T-helper 2 cell treated with Interferon-gamma antibody and Interleukin-4, amounts not matched to agents 100 ng/mL and 5 ng/mL, for 36 hours (primary cell): ENCODE data around the gene TNFRSF1A. TPM values are rescaled to one million over a fixed set of nuclear protein-coding genes. Genes with fewer than 3 reads are reported as not detected.
"Not testable (repeated sequence)": the region's sequence is repeated elsewhere in the genome, so short reads cannot be mapped to it uniquely, and the experiment has no call there.

Experiments used
- intact Hi-C: fragments of 100-400 bp; cut with micrococcal nuclease; formaldehyde crosslinking; loops from one replicate; pipeline ENCODE4 v1.15.1; 2023
- total RNA-seq: library from RNA; stranded (reverse); gene quantifications from 2 replicates; pipeline ENCODE4 v1.2.3, GENCODE V29; 2022

The TNFRSF1A gene
- total RNA-seq, 1 donor from 2014 or later = 47.2 TPM

DNA sequence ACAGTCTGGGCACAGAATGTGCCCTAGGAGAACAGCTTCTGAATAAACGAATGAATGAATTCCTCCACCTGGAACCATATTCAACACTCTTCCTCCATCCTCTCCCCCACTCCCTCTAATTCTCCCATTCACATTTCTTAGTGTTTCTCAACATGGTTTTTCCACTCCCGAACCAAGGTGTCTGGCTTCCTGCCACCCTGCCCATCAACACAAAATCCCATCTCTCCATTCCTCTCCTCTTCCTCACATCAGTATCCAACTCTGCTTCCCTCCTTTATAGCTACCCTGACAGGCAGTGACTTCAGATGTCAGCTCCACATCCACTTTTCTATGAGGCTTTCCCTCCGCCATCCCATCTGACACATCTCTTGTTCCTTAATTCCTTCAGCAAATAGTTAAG is 2.9 kb downstream of the TNFRSF1A start:
- intact Hi-C loops = no loop called here

DNA sequence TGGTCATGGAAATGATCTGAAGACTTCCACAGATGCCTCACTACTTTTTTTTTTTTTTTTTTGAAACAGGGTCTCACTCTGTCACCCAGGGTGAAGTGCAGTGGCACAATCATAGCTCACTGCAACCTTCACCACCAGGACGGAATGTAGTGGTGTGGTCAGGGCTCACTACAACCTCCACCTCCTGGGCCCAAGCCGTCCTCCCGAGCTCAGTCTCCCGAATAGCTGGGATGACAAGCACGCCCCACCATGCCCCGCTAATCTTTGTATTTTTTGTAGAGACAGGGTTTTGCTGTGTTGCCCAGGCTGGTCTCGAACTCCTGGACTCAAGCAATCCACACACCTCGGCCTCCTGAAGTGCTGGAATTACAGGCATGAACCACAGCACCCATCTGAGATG is 3.3 kb downstream of the TNFRSF1A start:
- intact Hi-C loops = not testable (repeated sequence)

DNA sequence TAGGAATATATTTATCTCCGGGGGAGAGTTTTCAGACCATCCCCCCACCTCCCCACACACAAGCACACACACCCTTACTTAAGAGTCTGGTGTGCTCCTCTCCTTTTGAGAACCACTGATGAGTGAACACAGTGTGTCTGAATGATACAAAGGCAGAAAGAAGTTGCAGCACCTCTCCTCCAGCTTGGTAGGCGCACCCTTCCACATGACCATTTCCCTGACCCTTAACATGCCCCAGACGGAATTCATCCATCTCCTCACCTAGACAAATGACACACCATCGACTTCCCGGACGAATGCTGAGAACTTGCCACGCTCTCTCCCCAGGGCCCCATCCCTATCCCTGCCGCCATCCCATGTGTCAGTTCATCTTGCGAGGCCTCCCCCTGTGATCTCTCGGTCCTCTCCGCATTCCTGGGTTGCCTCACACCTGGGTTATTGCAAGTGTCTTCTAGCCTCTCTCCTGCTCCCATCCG is 3.9 kb downstream of the TNFRSF1A start:
- intact Hi-C loops = loop anchor here (2.0 kb wide), 2 partner anchors 125 to 197 kb away; partner anchors contain the start of gene GAPDH

DNA sequence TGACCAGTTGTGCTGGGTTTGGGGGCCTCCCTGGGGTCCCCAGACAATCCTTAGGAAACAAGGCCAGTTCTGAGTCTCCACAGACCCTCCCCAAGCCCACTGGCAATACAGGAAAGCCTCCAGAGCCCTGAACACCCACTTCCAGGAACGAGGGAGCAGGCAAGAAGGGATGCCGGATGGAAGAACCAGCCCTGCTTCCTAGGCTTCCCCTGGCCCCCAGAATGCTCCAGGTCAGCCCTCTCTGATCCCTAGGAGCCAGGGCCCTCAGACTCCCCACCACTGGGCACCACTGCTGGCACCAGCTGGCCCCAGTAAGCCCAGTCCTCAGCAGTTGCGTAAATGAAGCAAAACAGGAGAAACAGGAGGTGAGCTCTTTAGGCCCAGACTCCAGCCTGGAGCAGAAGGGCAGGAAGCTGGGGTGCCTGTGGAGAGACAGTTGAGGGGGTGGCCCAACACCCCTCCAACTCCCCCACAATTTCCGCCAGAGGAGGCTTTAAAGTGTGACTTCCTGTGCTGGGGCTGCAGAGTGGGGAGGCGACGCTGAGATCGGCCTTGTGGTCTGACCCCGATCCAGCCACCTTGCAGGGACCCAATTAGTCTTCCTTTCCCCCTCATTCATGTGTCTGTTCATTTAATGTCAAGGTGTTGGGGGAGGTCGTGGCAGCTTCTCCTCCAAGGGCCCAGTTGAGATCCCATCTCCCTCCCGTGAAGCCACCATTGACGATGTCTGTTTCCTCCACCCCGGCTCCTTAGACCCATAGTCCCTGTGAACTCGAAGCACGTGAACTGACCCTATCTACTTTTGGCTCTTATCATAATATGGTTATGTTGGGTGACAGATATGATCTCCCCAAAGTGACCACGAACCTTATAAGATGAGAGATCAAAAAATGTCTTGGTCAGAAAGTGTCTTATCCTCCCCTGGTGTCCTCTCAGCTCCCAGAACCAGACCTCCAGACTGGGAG is 4.7 kb downstream of the TNFRSF1A start:
- intact Hi-C loops = loop anchor here (2.0 kb wide), 2 partner anchors 126 to 198 kb away; partner anchors contain the start of gene GAPDH

DNA sequence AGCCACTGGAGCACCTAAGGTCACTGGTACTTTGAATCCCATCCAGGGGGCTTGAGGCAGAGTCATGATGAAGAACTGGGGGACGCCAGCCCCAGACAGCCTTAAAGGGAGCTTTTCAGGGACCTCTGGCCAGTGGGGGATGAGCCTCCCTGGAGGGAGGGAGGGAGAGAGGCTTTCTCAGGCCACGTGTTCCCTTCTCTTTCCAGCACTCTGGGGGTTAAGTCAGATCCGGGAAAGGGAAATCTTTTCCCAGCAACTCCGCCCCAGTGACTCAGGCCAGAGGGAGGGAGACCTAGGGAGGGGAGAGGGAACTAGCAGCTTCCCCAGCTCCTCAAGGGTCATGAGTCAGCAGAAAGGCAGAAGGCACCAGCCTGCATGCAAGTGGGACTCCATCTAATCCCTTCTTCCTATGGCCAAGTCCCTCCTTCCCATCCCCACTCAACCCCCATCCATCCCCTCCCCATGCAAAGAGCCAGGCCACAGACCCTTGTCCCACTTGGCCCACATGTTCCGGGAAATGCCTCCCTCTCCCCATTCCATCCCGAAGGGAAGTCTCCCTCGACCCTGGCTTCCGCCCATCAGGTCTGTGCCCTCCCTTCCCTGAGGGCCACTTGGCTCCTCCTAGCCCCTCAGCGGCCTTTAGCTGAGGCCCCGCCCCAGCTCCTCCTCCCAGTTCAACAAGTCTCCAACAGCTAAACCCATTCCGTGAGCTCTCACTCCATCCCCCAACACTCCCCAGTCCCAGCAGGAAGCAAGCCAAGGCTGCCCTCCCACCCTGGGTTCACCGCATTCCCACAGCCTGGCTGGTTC is 5.6 kb downstream of the TNFRSF1A start:
- intact Hi-C loops = loop anchor here (2.0 kb wide), 2 partner anchors 127 to 199 kb away; partner anchors contain the start of gene GAPDH

DNA sequence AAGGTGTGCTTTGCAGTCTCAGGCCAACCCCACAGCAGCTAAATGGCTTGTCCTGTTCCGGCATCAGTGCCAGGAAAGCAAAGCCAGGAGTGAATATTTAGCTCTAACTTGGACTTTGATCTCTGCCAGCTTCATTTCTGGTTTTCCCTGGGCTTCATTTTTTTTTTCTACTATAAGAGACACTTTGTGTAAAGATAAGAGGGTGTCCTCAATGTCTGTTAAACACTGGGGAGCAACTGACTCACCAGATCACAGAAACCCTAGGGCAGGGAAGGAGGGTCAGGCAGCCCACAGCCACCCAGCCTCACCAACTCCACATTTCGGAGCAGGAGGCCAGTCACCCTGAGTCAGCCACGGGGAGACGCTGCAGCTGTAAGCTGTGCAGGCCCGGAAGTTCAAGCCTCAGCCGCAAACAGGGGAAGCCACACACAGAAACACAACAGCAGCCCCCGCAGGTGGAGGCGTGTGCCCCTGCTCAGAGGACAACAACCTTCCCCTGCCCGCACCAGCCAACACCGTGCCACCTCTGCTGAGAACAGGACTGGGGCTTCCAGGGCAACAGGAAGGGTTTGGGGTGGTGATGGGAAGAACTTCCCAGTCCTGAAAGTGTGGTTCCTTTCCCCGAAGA is 6.3 kb downstream of the TNFRSF1A start:
- intact Hi-C loops = loop anchor here (1.0 to 2.0 kb wide), 4 partner anchors 32 to 199 kb away; partner anchors contain the start of gene GAPDH

DNA sequence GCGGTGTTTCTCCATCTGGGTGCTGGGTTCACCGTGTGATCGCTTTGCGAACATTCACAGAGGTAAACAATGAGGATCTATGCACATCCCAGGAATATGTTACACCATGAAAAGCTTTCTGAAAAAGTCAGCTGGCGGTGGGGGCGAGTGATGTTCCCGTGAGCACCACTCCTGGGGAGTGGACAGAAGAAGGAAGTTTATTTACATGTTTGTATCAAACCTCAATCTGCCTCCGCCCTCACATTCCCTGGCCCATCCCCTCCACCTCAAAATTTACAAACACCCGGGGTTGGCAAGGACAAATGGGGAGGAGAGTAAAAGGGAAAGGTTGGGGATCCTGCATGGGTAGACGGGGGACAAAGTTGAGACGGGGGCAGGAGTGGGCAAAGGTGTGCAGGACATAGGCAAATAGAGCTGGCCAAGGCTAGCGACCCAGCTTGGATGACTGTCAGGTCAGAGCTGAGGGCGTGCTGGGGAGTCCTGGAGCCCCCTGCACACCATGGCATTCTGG is 6.9 kb downstream of the TNFRSF1A start:
- intact Hi-C loops = loop anchor here (1.0 kb wide), 2 partner anchors 32 to 88 kb away; no protein-coding TSS in a partner anchor

DNA sequence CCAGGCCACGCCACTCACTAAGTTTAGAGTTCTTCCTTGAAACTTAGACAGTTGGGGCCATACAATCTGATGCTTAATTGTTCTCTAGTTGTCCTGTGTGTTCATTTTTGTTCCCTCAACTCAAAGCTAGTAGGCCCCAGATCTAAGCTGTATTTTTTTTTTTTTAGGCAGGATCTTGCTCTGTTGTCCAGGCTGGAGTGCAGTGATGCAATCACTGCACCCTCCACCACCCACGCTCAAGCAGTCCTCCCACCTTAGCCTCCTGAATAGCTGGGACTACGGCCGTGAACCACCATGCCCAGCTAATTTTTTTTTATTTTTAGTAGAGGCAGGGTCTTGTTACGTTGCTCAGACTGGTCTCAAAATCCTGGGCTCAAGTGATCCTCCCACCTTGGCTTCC is 7.5 kb downstream of the TNFRSF1A start:
- intact Hi-C loops = no loop called here

DNA sequence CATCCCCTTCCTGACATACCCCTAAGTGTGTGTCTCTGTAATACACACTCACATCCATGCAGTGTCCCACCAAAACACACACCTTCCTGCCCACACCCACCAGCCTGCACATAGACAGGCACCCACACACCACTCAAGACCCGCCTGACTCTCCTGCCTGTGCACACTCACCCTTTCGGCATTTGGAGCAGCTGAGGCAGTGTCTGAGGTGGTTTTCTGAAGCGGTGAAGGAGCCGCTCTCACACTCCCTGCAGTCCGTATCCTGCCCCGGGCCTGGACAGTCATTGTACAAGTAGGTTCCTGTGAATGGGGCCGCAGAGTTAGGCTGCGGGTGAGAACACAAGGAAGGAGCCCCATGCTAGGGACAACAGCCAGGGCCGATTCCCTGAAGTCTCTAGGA is 8.3 kb downstream of the TNFRSF1A start:
- intact Hi-C loops = no loop called here

DNA sequence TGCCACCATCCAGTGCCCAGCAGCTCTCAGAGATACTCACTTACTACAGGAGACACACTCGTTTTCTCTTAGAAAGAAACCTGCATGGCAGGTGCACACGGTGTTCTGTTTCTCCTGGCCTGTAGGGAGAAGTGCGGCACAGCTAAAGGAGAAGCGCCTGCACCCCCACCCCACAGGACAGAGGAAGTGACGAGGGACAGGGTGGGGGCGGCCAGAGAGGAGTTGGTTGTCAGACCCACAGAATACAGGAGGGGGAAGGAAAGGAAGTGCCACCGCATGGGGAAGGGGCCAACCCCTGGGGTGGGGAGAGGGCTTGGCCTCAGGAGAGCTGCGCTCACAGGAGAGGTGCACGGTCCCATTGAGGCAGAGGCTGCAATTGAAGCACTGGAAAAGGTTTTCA is 8.8 kb downstream of the TNFRSF1A start:
- intact Hi-C loops = no loop called here

DNA sequence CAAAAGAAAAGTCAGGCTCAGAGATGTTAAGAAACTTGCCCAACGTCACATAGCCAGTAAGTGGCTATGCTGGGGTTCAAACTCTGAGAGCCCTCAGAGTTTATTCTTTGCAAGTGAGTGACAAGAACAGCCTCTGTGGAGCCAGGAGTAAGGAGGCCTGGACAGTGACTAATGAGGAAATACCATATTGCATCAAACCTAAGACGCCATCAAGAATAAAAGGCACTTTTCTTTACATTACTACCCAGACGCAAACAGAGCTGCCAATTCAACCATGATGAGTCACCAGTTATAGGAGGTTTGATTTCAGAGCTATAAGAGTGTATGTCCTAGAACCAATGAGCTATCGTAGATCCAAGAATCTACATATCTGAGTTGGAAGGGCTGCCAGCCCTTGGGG is 9.4 kb downstream of the TNFRSF1A start:
- intact Hi-C loops = no loop called here

DNA sequence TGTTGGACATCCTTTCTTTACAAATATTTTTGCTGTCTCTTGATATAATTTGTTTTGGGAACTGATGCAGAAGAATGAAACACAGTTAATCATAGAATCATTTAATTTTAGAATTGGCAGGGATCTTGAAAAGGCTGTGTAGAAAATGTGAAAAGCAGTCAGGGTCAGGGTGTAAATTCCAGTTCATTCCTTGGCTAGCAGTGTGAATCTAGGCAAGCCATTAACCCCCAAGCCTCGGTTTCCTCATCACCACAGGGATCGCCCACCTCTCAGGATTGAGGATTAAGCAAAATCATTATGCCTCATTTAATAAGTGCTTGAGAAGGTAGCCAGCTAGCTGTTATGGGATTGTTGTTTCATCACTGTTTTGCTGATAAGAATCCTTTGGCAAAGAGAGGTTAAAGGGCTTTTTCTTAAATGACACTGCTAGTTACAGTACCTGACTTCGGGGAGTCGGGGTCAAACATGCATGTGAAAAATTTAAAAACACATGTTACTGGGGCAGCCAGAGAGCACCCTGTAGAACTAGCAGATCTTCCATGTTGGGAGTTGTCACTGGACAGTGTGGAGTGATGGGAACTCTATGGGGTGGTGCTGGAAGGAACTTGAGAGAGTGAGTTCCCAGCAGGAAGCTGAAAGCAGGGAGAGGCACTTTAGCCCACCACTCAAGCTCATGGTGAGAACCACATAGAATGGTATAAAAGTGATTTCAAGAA is 10.7 kb downstream of the TNFRSF1A start:
- intact Hi-C loops = no loop called here

DNA sequence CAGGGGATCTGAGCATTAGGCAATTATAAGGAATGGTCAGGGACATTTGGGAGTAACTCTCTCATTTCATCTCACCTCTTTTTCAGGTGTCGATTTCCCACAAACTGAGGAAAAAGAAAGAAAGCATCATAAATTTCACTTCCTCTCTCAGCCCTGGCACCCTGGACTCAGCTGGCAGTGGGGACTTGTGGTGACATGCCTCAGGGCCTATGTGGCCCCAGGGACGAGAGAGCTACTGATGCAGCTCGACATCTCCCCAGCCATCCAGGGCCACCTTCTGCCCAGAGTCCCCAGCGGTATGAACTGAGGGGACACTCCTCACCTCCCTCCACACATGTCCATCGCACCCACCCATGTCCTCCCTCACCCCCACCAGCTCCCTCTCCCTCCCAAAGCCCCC is 11.7 kb downstream of the TNFRSF1A start:
- intact Hi-C loops = no loop called here

DNA sequence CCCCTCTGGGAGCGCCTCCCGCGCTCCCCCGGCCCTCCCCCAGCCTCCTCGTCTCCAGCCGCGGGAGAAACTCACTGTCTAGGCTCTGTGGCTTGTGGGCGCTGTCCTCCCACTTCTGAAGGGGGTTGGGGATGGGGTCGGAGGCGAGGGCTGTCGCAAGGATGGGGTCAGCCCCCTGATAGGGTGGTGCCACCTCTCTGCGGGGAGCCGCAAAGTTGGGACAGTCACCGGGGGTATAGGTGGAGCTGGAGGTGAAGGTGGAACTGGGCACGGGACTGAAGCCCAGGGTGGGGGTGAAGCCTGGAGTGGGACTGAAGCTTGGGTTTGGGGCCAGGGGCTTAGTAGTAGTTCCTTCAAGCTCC is 12.2 kb downstream of the TNFRSF1A start:
- intact Hi-C loops = no loop called here

DNA sequence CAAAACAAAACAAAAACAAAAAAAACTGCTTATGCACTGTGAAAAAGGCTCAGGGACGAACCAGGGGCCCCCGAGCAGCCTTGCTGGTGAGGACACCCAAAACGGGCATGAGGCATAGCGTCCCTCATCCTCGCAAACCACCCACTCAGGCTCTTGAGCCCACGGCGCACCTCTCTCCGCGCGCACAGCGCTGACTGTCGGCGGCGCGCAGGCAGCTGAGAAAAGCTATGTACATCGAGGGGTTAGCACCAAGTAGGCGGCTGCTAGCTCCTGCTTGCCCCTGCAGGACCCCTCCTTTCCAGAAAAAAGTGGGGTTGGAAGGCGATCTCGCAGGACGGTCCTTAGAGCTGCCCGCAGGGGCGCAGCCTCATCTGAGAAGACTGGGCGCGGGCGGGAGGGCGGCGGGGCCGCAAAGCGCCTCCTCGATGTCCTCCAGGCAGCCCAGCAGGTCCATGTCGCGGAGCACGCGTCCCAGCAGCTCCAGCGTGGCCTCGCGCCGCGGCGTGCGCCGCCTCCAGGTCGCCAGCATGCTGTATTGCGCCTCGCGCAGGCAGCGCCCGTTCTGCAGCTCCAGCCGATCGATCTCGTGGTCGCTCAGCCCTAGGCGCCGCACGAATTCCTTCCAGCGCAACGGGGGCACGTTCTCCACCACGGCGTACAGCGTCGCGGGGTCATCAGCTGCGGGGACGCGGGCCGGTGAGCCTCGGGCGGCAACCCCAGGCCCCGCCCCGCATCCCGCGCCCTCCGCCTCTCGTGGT is 12.8 kb downstream of the TNFRSF1A start:
- intact Hi-C loops = no loop called here

DNA sequence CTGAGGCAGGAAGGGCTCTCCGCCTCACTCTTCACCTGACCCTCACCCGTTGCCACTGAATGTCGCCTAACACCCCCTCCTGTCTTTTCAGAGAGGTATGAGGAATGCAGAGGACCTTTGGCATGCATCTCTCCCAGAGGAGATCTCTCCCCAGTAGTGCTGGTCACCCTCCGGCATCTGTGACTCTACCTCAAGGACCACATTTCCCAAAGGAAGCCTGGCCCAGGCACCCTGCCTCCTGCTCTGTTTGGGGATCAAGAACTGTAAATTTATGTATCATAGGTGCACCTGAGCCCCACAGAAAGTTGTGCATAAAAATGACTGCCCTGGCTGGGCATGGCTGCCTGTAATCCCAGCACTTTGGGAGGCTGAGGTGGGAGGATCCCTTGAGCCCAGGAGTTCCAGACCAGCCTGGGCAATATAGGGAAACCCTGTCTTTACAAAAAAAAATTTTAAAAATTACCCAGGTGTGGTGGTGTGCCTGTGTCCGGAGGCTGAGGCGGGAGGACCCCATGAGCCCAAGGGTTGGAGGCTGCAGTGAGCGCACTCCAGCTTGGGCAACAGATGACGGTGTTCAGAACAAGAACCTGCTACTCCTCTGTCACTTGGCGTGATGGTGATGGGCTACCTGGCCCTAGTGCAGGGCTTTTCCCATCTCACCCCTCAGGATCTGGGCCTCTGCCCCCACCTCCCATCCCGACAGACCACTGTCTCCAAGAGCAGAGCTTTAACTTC is 13.7 kb downstream of the TNFRSF1A start:
- intact Hi-C loops = no loop called here

DNA sequence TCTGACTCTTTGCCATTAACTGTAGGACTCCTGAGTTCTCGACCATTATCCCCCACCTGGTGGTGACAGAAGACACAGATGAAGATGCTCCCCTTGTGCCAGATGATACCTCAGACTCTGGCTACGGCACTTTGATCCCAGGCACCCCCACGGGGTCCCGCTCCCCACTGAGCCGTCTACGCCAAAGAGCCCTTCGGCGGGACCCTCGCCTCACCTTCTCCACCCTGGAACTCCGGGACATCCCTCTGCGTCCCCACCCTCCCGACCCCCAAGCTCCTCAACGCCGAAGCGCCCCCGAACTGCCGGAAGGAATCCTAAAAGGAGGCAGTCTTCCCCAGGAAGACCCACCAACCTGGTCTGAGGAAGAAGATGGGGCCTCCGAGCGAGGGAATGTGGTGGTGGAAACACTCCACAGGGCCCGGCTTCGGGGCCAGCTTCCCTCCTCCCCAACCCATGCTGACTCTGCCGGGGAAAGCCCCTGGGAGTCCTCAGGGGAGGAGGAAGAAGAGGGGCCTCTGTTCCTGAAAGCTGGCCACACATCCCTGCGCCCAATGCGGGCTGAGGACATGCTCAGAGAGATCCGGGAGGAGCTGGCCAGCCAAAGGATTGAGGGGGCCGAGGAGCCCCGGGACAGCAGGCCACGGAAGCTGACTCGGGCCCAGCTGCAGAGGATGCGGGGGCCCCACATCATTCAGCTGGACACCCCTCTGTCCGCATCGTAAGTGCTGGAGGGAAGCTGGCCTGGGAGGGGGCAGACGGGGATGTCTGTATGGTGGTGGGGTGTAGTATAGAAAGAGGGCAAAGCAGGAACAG is 14.4 kb downstream of the TNFRSF1A start:
- intact Hi-C loops = no loop called here
